ENCODE measurements around the gene EHMT1.
A peak's percentile ranks its signal among the peaks of the same experiment; 100 is the strongest.

EHMT1 gene

DNA sequence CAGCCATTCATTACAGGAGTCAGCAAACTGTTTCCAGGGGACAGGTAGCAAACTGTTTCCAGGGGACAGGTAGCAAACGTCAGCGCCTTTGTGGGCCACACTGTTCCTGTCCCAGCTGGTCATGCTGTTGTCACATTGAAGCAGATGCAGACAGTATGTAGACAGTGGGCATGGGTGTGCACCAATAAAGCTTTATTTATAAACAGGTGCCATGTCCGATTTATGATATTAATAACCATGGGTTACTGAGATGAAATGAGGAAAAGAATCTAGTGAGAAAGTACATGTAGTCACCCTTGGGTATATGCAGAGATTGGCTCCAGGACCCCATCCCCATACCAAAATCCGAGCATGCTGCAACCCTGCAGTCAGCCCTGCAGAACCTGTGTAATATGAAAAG, 122.5 kb downstream of the EHMT1 start:
- no peak for DNase-seq (ENCODE audit: low spot score)

DNA sequence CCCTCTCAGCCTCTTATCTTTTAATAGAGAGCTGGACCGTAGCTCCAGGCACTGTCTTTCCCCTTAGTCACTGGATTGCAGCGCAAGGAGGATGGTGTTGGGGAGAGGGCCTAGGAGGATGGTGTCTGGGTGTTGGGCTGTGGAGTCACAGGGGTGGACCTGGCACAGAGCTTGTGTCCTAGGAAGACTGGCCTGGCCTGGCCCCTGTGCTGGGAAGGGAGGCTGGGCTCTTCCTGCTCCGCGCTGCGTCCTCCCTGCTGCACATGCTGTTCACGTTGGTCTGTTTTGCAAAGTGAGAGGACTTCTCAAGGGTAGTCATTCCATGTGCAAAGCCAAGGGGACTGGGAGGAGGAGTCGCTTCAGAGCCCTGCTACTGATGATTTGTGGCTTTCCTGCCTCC, 123.9 kb downstream of the EHMT1 start:
- DNase-seq (ENCODE audit: low spot score): no peak

DNA sequence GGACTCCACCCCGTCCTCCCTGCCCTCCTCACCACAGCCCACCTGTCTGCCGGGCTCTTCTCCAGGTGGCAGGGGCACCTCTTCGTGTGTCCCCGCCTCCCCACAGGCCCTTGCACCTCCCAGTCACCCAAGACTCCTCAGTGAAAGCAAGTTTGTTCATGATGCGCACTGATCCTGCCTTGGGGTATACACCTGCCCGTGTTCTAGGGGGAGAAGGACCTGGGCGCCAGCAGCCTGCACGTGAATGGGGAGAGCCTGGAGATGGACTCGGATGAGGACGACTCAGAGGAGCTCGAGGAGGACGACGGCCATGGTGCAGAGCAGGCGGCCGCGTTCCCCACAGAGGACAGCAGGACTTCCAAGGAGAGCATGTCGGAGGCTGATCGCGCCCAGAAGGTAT, 124.9 kb downstream of the EHMT1 start:
- DNase-seq (ENCODE audit: low spot score): no peak

DNA sequence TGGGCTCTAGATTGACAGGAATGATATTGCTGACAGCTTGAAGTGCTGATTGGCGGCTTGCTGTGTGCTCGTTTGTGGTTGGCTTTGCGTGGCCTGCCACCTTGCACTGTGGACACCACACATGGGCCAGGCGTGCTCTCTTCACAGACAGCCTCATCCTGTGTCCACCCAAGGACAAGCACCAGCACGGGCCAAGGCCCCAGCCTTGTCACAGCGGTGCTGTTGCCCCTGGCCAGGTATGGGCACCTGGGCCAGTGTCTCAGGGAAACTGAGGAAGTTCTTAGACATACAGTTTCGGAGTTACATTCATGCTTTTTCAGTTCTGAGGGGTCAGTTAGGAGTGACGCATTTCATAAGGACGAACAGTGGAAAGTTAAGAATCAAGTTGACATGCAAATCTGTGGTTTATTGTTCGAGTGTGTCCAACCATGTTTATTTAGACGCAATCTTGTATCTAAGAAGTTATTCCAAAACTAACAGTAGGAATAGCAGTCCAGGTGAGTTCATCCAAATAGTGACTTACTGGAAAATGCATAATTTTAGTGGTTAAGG, 125.9 kb downstream of the EHMT1 start:
- no peak for DNase-seq (ENCODE audit: low spot score)

DNA sequence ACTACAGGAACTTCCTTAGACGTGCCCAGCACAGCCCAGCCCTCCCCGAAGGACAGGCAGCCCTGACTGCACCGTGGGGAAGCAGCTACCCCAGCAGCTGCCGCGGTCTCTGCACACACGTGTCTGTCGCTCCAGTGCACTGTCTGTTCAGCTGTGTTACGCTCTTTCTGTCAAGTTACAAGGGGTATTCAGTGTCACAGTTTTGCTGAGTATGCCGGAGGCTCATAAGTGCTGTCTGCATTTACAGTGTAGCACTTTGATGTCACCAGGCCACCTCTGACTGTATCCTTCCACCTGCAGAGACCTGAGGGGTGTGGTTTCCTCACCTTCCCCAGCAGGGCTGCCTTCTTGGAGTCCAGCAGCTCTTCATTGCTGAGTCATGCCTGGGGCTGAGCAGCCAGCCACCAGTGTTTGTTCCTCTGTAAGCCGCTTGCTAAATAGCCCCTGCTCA, 126.8 kb downstream of the EHMT1 start:
- no peak for DNase-seq (ENCODE audit: low spot score)

DNA sequence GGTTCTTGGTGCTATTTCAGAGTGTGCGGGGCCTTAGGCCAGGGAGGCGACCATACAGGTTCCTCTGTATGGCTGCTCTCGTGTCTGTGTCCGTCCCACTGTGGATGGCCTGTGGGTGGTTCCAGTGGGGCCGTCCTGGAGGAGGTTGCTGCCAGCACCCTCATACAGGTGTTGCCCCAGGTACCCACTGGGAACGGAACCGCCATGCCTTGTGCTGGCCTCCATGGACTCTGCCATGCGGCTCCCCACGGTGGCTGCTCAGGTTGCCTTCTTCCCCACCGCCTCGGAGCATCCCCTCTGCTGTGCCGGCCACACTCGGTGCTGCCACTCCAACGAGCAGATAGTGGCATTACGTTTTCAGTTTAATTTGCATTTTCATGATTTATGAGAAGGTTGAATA, 129.5 kb downstream of the EHMT1 start:
- no peak for DNase-seq (ENCODE audit: low spot score)

DNA sequence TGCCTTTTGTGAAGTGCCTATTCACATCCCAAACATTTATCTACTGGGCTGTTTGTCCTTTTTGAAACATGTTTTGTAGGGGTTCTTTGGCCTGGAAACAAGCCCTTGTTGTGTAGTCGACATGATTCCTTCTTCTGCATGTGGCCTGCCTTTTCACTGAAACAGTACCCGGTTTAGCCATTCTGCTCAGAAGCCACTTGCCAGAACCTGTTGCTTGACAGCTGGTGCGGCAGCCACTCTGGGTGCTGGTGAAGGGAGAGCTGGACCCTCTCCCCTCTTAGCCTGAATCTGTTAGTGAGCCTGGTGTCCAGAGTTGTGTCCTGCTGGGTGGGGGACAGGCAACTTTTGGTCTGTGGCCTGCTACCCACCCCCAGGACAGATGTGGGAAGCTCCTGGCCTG, 129.9 kb downstream of the EHMT1 start:
- no peak for DNase-seq (ENCODE audit: low spot score)

DNA sequence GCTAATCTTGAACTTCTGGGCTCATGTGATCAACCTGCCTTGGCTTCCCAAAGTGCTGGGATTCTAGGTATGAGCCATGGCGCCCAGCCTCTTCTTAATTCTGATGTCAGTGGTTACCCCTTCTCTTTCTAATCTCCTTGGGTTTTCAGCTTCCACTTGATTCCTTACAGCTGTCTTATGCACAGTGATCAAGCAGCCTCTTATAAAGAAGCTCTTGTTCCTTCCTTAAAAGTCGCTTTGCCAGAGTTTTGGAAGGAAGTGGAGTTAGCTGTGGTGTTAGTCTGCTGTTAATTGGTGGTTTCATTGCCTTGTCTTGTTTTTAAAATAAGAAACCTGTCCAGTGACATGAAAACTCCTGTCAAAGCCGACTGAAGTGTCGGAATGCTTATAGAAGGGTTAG, 130.7 kb downstream of the EHMT1 start:
- DNase-seq (ENCODE audit: low spot score): no peak

DNA sequence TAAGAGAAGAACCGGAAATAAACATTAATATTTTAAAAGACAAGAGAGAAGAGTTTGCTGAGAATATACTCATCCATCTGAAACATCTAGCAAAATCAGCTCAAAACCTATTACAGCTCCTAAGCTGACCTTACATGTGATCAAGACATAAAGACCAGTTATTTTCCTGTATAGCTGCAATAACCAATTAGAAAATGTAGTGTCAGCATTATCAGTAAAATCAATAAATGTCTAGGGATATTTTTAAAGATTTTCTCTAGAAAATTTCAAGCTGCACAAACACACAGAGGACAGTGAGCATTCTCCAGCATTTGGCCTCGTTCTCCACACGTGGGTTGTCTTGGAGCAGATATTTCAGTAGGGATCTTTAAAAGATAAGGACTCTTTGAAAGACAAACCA, 131.2 kb downstream of the EHMT1 start:
- no peak for DNase-seq (ENCODE audit: low spot score)

DNA sequence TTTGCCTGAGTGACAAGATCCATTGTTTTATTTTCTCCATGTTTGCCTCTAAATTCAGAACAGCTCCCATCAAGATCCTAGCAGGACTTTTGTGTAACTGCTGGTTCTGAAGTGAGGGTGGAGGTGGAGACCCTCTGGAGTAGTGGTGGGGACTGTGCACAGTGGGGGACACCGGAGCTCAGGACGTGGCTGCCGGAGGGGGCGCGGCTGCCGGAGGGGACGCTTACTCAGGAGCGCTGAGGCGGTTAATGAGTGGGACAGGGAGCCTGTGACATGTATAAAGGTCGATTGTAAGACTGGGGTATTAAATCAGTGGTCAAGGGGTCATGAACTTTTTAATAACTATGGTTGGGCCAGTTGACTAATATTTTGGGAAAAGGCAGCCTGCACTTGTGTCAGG, 131.8 kb downstream of the EHMT1 start:
- DNase-seq (ENCODE audit: low spot score): no peak

DNA sequence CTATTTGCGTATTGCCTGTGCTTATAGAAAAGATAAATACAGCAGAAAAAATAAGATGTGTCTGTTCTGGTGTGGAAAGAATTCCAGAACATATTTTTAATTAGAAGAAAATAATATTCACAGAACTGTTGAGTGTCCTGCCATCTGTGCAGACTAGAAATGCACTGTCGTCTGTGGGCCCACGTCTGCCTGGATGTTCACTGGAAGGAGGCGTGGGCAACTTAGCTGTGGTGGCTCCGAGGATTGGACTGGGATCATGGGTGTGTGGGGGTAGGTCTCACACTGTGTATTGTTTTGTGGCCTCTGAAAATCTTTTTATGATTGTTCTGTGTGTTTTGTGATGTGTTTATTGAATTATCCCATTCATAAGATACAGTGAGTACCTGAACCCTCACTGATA, 132.8 kb downstream of the EHMT1 start:
- no peak for DNase-seq (ENCODE audit: low spot score)

DNA sequence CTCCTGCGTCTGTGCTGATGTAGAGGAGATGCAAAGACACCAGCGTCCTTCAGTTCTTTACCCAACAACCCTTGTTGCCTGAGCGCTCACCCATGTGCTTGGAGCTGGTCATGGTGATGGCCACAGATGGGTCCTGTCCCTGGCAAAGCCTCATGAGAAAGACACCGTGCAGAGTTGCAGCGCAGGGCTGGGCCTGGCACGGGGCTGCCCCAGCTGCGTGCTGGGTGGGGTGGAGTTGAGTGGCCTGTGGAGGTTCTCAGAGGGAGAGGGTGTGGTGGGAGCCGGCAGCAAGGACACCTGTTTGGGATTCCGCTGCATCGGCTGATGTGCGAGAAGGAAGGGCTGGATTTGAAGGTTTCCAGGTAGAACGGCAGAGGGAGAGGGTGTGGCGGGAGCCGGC, 133.6 kb downstream of the EHMT1 start:
- no peak for DNase-seq (ENCODE audit: low spot score)

DNA sequence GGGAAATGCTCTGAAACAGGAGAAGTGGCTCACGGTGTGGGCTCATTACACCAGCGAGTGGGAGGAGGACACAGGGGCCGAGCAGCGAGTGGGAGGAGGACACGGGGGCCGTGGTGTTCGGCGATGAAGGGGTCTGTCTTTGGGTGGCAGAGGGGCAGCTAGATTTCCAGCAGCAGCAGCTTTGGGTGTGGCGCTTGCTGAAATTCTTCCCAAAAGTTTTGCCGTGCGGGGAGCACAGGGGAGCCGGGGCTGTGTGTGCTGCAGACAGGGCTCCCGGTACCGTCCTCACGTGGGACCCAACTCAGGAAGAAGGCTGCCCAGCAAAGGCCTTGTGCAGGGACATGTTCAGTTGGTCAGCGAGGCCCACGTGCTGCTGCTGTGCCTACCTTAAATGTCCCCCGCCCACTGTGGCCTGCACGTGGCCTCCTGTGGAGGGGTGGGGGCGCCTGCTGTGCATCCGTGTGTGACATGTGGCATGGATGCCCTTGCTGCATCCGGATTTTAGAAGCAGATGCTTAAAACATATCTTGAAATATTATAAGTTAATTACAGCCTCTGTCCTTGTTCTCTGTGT, 134.5 kb downstream of the EHMT1 start:
- DNase-seq (ENCODE audit: low spot score): no peak

DNA sequence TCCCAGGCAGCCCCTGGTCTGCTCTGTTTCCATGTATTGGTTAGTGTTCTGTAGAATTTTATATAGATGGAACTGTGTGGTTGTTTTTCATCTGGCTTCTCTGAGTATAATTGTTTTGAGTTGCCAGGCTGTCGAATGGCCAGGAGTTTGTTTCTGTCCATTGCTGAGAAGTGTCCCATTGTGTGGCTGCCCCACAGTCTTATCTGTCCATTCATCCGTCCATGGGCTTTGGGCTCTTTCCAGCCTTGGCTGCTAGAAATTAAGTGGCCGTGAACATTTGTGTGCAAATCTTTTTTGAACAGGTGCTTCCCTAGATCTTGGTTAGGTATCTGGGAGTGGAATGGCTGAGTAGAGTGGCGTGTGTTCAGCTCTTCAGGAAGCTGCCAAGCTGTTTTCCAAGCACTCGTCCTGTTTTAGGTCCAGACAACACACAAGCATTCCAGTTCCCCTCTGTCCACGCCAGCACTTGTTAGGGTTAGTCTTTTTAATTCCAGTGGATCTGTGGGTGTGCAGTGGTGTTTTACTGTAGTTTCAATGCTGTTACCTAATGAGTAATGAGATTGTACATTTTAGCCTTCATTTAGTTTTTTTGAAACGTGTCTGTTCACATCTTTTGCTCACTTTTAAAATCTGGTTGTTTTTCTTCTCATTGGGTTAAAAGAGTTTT, 136.6 kb downstream of the EHMT1 start:
- DNase-seq (ENCODE audit: low spot score): no peak

DNA sequence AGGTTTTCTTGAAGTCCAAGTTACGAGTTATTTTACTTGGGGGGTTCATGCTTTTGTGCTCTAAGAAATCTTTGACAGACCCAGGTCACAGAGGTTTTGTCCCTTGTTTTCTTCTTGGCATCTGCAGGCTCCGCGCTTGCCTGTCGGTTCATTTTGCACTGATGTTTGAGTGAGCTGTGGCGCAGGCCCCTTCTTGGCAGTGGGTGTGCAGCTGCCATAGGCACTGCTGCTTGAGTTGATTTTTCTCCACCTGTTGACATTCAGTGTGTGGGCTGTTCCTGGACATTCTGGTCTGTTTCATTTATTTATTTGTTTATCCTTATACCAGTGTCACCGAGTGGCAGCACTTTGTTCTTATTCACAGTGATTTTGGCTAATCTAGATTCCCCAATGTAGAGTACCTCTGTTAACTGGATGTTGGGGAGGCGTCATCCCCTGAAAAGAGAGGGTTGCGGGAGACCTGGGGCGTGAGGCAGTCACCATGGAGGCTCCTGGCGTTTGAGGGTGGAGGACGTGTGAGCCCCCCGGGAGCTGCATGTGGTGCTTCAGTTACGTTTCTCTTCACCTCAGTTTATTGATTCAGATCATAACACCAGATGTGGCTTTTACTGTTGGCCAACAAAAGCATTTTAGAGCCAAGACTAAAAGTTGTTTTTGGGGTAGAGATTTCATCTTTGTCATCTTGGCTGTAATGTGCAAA, 137.4 kb downstream of the EHMT1 start:
- DNase-seq (ENCODE audit: low spot score): no peak

DNA sequence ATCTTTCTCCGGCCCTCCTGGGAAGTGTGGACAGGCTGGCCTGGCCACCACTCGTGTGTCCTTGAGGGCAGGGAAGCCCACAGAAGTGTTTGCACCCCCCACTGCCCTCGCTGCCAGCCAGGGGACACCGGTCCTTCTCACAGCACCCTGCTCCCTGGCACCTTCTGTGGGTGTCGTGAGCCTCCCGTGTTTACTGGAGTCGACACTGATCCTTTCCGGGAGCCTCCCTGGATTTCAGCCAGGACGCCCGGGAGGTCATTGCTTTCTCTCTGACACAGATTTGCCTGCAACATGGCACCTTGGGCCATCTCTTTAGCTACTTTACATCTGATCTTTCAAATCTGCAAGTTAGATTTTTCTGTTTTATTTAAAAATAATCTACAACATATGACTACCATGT, 138.3 kb downstream of the EHMT1 start:
- DNase-seq (ENCODE audit: low spot score): no peak

DNA sequence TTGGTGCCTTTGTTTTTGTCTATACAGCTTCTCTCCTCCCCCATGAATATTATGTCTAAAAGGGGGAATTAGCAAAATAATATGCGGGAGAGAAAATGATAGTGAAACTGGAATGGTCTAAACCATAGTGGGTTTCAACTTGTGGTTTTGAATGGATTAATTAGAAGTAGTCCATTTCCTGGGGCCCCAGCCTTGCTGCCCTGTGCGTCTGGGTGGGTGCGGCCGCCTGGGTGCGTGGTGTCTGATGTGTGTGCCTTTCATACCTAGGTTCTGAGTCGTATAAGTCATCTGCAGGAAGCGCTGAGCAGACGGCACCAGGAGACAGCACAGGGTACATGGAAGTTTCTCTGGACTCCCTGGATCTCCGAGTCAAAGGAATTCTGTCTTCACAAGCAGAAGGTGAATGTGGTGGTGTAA, 138.8 kb downstream of the EHMT1 start:
- DNase-seq (ENCODE audit: low spot score): peak; percentile 60

DNA sequence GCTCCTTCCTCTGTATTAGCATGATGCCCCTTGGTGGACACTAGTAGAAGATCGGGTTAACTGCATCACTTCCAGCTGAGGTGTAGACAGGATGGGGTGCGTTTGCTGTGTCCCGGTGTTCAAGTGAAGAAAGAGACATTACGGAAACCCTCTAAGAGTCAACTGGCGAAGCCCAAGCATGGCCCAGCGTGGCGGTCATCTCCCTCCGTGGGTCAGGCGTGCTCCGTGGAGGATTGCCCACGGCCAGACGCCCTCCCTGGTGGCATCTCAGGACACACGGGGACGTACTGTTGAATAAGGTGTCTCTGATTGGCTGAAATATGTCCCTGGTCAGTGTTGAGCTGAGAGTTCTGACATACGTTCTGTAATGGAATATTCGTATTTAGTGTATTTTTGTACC, 139.3 kb downstream of the EHMT1 start:
- no peak for DNase-seq (ENCODE audit: low spot score)

DNA sequence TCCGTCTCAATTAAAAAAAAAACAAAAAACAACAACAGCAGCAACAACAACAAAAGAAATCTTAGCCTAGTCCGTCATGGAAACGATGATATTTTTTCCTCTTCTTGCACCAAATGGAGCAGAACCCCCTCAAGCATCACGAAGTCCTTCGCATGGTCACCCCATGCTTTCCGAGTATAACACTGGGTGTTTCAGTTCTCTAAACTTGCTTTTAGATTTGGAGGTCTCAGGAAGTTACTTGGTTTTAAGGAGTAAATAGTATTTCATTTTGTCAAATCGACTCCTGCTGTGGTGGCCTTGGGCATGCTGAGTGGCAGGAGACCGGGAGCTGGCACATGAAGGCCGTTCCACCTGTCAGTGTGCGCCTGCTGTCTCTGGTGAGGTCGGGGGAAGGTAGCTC, 140.3 kb downstream of the EHMT1 start:
- no peak for DNase-seq (ENCODE audit: low spot score)

DNA sequence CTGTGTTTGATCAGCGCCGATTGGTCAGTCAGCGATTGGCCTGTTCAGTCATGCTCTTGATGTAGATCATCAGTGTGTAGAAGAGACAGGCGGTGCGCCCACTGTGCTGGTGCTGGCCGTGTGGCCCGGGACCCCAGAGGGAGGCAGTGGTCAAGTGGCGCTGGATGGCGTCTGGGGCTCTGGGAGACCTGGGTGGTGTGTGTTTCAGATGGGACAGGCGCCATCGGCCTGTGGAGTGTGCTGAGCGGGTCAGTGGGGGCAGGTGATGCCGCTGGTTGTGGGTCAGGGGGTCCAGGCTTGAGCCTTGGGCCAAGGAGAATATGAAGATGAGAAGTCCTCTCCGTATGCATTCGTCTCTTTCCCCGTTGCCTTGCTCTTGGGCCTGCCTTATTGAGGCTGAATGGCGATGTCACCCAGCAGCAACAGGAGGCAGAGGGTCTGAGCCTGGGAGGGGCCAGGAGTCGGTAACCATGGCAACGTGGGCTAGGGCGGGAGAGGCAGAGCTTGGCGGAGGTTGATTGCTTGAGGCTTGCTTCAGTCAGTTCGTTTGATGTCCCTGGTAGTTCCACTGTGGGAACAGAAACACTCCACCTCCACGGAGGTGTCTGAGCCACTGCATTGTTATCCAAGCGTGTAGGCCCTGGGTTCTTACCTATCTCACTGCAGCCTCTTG, 141.0 kb downstream of the EHMT1 start:
- no peak for DNase-seq (ENCODE audit: low spot score)

DNA sequence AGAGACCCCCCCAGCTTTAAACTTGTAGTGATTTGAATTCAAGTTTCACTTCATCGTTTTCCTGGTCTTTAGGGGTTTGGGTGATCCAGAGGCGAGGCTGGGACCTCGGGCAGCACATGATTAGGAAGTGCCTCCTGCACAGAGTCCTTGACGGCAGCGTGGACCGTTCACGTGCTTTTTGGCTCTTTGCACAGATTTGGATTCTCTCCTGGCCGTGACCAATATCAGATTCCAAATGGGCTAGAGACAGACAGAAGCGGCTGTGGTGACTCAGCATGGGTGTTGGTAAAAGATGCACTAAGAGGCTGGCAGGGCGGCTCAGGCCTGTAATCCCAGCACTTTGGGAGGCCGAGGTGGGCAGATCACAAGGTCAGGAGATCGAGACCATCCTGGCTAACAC, 141.6 kb downstream of the EHMT1 start:
- DNase-seq (ENCODE audit: low spot score): no peak

DNA sequence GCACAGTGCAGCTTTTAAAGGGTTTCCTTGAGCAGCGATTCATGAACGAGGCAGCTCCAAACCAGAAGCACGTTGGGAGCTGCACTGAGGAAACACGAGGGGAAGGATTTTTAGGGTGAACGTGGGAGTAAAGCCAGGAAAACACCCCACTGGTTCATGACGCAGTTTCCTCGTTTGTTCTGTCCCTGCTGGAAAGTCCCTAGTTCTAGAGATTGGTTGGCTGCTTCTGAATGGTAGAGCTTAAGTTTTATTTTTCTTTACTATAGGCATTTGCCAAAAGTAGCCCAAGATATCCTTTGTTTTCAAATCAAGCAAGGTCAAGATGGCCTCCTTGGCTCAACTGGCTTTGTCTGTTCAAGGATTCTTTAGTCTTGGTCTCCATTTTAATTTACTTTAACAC, 142.2 kb downstream of the EHMT1 start:
- DNase-seq (ENCODE audit: low spot score): no peak

DNA sequence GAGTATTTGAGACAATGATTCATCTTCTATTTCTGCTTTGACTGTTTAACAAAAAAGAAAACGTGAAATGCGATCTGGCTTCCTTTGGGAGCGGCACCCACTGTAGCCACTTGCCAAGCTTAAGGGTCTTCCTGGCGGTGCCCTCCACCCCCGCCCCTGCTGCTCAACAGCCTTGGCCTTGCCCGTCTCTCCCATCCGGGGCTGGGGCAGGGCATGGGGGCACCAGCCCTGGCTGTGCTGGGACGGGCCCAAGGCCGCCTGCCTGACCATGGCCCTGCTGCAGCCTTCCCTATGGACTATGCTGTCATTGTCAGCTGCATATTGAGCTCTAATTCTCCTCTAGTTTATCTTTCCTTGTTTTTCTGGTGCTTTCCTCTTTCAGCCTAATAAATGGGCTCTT, 143.0 kb downstream of the EHMT1 start:
- no peak for DNase-seq (ENCODE audit: low spot score)

Measured in AG20443 (cell line).